GM21515 (cell line): ENCODE results near the gene GALNT15.

Experiments used
- ATAC-seq: cut with Tn5 transposase; IDR thresholded peaks from one replicate; pipeline ENCODE4 v1.9.1; 2021; ENCODE audit not compliant: unreplicated experiment

The GALNT15 gene

DNA sequence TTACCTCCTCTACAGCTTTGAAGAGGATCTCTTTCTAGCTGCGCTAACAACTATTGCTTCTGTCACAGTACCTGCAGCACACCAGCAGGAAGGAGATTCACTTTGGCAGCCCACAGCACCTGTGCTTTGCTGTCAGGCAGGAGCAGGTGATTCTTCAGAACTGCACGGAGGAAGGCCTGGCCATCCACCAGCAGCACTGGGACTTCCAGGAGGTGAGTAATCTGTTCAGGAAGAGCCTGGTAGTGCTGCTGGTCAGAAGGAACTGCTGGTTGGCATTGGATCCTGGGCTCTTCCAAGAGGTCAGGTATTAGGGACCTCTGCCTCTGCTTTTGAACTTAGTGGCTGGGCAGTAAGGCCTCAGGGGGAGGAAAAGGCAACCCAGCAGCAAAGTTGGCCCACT, 48.1 kb downstream of the GALNT15 start:
- ATAC-seq = no peak

DNA sequence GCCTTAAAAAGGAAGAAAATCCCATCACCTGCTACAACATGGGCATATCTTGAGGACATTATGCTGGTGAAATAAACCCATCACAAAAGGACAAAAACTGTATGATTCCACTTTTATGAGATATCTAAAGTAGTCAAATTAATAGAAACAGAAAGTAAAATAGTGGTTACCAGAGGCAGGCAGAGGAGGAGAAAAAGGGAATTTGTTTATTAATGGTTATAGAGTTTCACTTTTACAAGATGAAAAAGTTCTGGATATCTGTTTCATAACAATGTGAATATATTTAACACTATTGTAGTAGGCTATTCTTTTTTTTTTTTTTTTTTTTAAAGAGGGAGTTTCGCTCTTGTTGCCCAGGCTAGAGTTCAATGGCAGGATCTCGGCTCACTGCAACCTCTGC, 49.8 kb downstream of the GALNT15 start:
- ATAC-seq = no peak

DNA sequence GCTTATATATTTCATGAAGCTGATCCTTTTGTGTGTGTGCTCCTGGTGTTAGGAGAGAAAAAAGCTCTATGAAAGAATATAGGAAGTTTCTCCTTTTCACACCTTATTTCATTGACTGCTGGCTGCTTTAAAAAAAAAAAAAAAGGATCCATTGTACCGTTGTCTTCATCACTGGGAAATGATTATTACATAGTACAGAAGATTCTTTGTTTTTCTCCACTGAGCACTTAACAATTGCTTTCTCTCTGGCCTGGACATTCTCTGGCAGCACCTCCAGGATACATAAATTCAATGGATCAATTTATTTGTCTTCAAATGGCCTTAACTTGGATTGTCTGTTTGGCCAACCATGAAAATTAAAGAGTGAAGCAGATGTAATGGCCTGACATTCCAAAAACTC, 53.1 kb downstream of the GALNT15 start:
- no peak for ATAC-seq

DNA sequence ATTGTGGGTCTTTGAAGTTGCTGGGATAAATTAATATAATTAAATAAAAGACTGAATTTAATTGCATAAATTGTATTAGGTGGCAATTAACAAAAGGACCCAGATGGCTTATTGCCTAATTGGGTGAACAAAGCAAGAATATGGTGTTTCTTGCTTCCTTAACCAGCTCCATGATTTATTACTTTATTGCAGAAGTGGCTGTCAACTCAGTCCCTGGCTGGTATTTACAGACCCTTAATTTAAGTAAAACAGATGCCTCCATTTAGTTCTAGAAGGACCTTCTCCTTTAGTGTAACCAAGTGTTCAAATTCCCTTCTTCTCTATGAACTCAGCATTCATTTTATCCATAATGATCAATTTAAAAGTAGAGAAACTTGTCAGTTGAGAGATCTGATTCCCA, 55.2 kb downstream of the GALNT15 start:
- no peak for ATAC-seq

DNA sequence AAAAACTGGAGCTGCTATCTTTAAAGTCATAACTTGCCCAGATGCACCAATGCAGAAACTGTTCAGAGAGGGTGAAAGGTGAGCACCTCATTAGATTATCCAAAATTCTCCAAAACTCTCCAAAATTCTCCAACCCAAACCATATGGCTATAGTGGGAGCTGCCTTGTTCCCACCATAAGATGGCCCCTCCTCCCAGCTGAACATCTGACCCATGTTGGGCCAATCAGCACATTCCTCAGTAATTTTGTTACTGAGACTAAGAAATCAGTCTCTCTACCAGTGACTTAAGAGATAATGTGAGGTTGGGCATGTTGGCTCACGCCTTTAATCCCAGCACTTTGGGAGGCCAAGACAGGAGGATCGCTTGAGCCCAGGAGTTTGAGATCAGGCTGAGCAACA, 57.5 kb downstream of the GALNT15 start:
- ATAC-seq = no peak

DNA sequence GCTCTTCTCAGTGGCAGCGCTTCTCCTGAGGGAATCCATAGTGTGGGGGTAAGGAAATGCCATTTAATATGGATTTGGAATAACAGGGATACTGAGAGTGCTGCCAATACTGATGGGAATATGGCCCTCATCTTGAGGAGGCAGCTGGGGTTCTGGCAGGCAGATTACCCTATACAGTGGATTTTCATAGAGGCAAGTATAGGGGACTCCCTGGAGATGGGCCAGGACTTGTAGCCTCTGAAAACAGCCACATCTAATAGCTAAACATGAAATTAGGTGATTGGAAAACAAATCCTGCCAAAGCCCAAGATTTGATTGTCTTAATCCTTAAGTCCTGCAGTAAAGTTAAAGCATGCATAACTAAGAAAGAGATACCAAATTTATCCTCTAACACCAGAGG, 59.3 kb downstream of the GALNT15 start:
- no peak for ATAC-seq

DNA sequence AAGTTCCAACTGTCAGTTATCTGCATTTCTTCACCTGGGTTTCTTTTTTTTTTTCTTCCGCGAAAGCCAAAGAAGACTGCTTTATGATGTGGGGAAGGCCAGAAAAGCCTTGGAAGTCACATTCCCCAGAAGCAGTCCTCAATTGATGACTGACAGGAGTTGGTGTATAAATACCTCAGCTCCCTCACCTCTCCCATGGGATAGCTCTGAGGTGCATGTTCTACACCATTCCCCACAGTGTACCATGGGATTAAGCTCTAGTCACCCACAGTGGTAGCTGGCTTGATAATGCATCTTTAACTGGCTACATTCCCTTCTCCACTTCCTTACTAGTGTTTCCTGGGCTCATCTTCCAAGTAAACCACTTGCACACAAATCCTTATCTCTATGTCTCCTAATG, 59.8 kb downstream of the GALNT15 start:
- ATAC-seq = no peak

DNA sequence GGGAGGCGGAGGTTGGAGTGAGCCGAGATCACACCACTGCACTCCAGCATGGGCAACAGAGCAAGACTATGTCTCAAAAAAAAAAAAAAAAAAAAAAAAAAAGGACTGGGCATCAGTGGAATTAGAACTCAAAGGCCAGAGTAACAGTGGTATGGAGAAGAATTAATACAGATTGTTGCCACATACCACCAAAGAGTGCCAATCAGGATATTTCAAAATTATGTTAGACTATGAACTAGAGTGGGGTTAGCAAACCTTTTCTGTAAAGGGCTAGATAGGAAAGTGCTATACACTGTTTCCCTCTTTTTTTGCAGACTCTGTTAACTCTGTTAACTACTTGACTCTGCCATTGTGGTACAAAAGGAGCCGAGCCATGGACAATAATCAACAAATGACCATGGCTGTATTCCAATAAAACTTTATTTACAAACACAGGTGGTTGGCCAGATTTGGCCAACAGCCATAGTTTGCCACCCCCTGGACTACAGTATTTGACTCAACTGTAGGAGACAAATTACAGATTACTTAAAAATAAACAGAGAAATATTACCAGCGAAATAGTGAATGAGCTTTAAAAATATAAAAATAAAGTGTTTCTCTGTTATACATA, 61.7 kb downstream of the GALNT15 start:
- ATAC-seq = no peak

DNA sequence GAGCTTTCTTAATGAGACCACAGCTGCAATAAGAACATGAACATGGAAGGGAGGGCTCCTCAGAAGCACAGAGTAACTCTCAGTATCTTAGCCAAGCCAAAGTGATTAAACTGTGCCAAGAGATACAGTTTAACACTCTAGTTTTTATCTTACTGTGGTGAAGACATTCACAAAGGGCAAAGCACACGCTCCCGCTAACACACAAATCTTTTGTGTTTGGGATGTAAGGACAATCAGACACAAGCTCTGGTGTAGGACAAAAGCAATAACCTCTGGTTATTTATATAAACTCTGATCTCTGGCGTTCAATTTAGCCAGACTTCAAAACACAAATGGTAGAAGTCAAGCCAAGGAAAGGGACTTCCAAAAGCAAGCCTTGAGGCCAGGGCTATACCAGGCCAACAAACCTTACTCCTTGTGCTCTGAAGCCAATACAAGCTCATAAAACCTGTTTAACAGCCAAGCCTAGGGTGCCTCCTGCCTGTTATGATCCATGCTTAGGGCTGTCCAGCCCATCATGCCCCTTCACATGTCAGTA, 62.4 kb downstream of the GALNT15 start:
- no peak for ATAC-seq

DNA sequence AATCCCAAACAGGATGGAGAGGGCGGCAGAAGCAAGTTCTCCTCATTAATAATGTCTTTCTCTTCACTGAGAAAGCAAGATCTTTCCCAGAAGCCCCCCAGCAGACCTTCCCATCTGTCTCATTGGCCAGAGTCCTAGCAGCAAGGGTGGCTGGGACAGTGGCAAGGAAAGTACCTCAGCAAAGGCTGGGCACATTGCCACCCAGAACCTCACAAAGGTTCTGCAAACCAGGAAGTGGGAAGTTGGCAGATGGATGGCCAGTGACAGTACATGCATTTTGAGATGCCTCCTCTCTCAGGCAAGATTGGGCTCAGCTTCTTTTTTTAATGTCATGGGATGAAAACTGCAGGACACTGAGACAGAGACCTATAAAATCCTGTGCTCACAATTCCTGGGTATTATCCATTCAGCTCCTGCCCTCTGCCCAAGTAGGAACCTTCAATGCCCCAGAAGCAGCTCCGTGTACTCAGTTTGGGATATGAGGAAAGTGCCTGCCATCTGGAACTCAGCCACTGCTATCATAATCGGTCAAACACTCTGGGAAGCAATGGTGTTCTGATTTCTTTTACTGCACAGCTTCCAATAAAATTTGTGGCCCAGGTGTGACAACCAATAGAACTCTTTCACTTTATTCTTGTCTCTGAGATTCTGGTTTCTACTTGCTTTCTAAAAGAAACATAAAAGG, 64.7 kb downstream of the GALNT15 start:
- no peak for ATAC-seq

DNA sequence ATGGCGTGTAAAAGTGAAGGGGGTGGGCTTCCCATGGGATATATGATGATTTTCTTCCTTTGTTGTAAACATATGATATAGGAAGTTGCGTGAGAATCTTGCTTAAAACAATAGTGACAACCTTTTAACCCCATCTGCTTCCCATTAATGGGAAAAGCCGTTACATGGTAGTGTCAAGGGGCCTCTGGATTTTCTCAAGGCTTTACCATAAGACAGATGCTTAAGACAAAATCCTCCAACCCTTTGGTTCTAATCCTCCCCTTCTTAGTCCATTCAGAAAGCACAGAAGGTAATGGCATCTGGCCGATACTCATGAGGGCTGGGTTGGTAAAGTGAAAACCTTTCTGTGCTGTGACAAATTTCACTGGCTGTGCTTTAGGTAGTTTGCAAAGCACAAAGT, 65.3 kb downstream of the GALNT15 start:
- ATAC-seq = no peak

DNA sequence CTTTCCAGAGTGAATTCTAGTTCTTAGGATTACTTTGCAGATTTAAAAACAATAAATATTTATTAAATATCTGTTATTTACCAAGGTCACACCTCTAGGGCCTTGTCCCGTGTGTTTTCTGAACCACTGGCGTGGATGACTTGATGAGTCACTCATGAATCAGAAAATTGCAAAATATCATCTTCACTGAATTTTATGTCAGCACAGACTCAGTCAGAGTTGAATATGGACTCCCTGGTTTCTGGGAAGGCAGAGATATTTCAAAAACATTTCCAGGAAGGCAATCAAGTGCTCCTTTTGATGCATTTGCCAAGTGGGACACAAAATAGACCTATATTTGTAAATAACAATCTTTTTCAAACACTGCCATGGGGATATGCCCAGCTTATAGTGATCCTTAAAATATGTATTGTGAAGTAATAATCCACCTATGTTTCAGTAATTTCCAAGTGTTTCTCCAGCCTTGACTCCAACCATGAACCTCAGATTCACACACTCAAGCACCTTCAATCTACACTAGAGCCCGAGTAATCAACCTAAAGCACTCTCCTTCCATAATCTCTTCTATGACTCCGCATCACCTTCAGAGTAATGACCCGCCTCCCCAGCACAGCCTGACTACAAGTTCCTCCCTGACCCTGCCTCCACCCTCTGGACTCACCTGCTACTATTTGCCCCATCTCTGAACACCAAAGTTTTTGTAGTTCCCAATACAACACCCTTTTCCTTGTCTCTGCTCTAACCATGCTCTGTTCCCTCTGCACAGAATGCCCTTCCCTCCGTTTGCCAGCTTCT, 65.9 kb downstream of the GALNT15 start:
- ATAC-seq = no peak

DNA sequence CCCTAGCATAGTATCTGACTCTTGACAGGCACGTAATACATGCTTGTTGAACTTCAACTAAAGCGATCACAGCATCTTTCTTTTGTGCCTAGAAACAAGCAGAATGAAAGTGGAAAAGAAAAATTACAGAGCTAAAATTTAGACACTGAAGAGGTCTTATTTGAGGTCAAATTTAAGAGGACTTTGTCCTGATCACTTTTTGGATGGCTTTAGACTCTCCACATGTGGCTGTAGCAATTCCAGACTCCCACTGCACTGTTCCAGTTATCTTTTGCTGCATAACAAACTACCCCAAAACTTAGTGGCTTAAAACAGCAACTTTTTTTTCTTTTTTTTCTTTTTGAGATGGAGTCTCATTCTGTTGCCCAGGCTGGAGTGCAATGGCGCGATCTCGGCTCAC, 66.7 kb downstream of the GALNT15 start:
- ATAC-seq = no peak

DNA sequence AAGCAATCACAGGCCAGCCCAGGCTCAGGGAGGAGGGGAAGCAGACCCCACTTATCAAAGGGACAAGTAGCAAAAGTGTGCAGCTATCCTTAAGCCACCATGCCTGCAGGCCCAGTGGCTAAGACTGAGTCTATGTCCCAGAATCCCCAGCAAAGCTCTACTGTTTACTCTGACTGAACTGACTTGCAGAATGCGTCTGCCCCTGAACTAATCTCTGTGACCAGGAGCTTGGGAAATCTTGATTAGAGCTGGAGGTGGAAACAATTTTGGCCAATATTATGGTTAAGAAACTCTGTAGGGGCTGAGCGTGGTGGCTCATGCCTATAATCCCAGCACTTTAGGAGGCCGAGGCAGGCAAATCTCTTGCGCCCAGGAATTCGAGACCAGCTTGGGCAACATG, 67.7 kb downstream of the GALNT15 start:
- ATAC-seq = no peak

DNA sequence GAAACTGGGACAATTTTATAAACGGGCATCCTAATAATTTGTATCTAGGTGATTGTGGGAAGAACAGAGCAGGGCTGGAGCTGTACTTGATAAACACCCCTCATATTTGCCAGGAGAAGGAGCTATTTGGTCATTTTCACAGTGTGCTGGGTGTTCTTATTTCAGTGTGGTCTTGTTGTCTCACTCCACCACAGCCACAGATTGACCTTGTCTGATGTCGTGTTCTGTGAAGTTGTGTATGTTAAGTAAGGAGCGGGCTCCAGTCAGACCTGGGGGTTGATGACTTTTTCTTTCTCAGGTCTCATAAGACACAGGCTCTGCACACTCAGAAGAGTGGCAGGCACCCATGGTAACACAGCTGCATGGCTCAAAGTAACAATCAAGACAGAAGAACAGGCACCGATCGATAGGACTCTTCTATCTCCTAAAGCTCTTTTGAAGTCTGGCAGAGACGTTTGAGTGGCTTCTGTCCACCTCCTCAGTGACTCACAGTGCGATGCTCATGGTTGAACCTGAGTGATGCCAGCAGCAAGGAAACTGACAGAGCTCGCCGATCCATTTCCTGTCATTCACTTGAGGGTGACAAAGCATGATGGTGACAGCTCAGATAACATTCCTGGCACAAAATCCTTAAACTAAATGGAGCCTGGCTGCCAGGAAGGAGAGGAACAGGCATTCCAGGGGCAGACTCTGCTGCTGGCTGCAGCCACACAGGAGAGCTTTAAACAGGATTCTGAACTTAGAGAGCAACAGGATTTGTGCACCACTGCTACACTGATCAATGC, 69.4 kb downstream of the GALNT15 start:
- ATAC-seq = no peak

DNA sequence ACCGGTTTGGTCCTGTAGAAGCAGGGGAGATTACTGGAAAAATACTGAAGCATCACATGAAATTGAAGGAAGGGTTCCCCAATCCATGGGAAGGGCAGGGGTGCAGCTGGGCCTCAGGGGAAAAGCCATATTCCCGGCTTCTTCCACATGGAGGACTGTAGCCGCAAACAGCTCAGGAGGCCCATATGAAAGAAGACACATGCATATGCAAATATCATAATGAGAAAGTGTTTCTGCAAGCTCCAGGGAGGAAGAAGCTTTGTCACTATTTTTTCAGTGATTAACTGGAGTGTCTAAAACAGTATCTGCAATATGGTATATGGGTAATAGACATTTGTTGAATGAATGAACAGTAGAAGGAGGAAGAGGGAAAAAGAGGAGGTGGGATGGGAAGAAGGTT, 71.1 kb downstream of the GALNT15 start:
- no peak for ATAC-seq

DNA sequence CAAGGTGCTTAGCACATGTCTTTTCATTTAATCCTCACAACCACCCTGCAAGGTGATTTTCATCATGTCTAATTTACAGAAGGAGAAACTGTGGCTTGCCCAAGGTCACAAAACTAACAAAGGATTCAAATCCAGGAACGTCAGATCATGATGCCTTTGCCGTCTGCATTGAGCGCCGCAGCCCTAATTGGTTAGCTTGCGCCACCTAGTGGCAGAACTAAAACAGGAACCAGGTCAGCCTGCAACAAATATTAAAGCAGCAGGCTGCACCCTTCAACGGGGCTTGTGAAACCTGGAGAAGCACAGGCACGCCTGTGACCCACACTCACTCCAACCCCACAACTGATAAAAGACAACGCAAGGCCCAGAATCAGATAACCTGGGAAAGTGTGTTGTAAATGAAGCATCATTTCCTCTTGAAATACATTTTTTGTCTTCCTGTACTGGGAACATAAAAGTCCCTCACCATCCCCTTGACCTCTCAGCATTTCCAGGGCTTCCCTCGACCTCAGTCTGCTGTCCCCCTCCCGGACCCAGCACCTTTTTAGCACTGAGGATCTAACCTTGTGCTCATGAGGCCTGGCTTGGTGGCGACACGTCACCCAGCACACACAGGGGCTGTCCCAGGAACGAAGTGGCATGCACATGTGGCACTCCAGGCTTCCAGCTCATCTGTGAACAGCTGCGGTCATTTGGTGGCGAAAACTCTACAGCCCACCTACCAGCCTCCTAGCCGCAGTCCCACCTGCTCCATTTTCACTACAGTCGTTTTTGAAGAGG, 73.0 kb downstream of the GALNT15 start:
- peak; percentile 66 for ATAC-seq

DNA sequence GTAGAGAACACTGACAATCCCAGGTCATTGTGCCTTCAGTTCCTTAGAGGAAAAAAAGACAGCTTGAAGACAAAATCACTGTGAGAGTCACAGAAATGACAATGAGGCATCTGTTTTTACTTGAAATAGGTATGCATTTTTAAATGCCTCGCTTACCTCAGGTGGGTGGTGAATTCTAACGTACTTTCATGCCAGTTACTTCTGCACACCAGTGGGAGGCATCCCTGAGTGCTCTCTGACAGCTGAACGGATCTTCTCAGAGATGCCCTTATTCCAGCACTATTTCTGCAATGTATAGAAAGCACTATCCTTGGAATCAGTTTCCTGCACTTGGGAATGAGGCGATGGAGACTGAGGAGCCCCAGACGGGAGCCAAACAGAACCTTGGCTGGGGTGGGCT, 74.1 kb downstream of the GALNT15 start:
- ATAC-seq = no peak

DNA sequence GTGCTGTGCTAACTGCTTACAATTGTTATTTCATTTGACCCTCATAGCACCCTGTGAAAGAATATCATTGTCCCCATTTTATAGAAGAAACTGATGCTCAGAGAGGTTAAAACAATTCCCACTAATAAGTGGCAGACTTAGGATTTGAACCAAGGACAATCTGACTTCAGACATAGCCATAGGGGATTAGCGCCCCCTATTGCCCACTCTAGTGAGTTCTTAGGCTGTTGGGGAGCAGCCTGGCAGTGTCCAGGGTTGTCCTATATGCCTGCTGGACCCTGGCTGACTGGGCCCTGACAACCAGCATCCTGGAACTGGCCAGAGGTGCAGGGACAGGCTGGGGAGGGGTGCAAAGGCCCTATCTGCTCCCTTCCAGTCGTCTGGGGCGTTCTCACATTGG, 74.9 kb downstream of the GALNT15 start:
- no peak for ATAC-seq

DNA sequence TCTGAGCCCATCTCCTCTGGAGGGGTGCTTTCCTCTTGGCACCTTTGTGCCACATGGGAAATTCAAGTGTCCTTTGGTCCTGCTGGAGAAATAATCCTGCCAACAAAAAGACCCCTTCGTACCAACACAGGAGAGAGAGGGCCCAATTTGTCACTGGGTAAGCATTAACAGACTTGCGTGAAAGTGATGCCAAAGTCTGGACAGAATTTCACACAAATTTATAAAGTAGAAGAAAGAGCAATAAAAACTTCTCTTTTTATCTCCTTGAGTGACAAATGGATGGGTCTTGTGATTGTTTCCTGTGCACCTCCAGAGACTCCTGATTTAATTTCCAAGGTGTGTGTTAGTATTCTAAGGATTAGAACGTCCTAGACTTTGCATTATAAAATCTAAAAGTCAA, 75.4 kb downstream of the GALNT15 start:
- no peak for ATAC-seq
